Karpas-422 (cell line): ENCODE measurements around the gene RPA3. TPM values are rescaled to one million over a fixed set of nuclear protein-coding genes. Genes with fewer than 3 reads are reported as not detected.

Experiments
- DNase-seq: peaks from one replicate; pipeline ENCODE4 v3.0.0-alpha.2; 2015
- H2AFZ ChIP-seq: fragments of 200-600 bp; sonication (generic); 2 replicates; pipeline ENCODE4 v1.6.1; 2014; ENCODE audit warnings: antibody characterized with exemption, low read length, mixed read lengths
- H3K27ac ChIP-seq: fragments of 200-600 bp; sonication (generic); 2 replicates; pipeline ENCODE4 v1.5.1; 2014; ENCODE audit warnings: mild to moderate bottlenecking, low read length, moderate library complexity
- H3K27me3 ChIP-seq: fragments of 200-600 bp; sonication (generic); 2 replicates; pipeline ENCODE4 v1.6.1; 2014; ENCODE audit warnings: low read length, mixed read lengths
- H3K36me3 ChIP-seq: fragments of 200-600 bp; sonication (generic); 2 replicates; pipeline ENCODE4 v1.6.1; 2014; ENCODE audit warnings: low read length, mixed read lengths; ENCODE audit not compliant: insufficient read depth
- H3K4me1 ChIP-seq: fragments of 200-600 bp; sonication (generic); 2 replicates; pipeline ENCODE4 v1.6.1; 2014; ENCODE audit warnings: mild to moderate bottlenecking, low read length, mixed read lengths
- H3K4me2 ChIP-seq: fragments of 200-600 bp; sonication (generic); 2 replicates; pipeline ENCODE4 v1.6.1; 2014; ENCODE audit warnings: low read length, low read depth, mild to moderate bottlenecking; ENCODE audit not compliant: poor library complexity, severe bottlenecking
- H3K4me3 ChIP-seq: fragments of 200-600 bp; sonication (generic); 2 replicates; pipeline ENCODE4 v1.5.1; 2014; ENCODE audit warnings: mild to moderate bottlenecking, antibody characterized with exemption, low read length, mixed read lengths
- H3K79me2 ChIP-seq: fragments of 200-600 bp; sonication (generic); 2 replicates; pipeline ENCODE4 v1.6.1; 2014; ENCODE audit warnings: mild to moderate bottlenecking, low read length, mixed read lengths
- H3K9ac ChIP-seq: fragments of 200-600 bp; sonication (generic); 2 replicates; pipeline ENCODE4 v1.6.0; 2014; ENCODE audit warnings: low read length
- H3K9me2 ChIP-seq: fragments of 200-600 bp; sonication (generic), shearing (Covaris generic); replicated peaks from 2 replicates; pipeline ENCODE4 v1.6.0; 2014; ENCODE audit warnings: mild to moderate bottlenecking, low read length, moderate library complexity; ENCODE audit not compliant: insufficient read depth
- H3K9me3 ChIP-seq: fragments of 300-700, 200-600 bp; sonication (generic); 2 replicates; pipeline ENCODE4 v1.6.1; 2014; ENCODE audit warnings: low read length, mixed read lengths
- H4K20me1 ChIP-seq: fragments of 200-600 bp; sonication (generic); 2 replicates; pipeline ENCODE4 v1.6.1; 2014; ENCODE audit warnings: mild to moderate bottlenecking, antibody characterized with exemption, low read length, low read depth; ENCODE audit not compliant: insufficient read depth
- total RNA-seq: library from RNA; depleted of rRNA; stranded (reverse); fragments of >200 nt; shearing (Covaris generic); gene quantifications from 2 replicates; pipeline ENCODE4 v1.2.3, GENCODE V29; 2014; ENCODE audit warnings: low replicate concordance

RPA3 gene
- total RNA-seq, 1 experiment from 2014 or later = 44.0 TPM

GRCh38 chr7:7738622-7739021, 20.2 kb upstream of the RPA3 start:
- Histone ChIP-seq H3K79me2 (no peaks in the 10 kb centered on the region), H4K20me1 (no peaks in the 10 kb centered on the region), H3K27ac (no peak overlapping the region), H3K4me1 (peaks cover 4% of the 10 kb centered on the region; the same call in 1 of the 2 replicates), H3K27me3 (no peaks in the 10 kb centered on the region), H3K4me3 (no peak overlapping the region), H3K9ac (no peak overlapping the region), H3K36me3 (no peaks in the 10 kb centered on the region), H3K9me2 (no peaks in the 10 kb centered on the region), H3K9me3 (no peaks in the 10 kb centered on the region), H2AFZ (no peak overlapping the region), H3K4me2 (no peak overlapping the region)
- no peak for DNase-seq

GRCh38 chr7:7738177-7738576, 19.8 kb upstream of the RPA3 start:
- Histone ChIP-seq H3K27me3 (no peaks in the 10 kb centered on the region), H4K20me1 (no peaks in the 10 kb centered on the region), H3K4me3 (no peak overlapping the region), H3K36me3 (no peaks in the 10 kb centered on the region), H3K9me2 (no peaks in the 10 kb centered on the region), H3K27ac (no peak overlapping the region), H2AFZ (no peak overlapping the region), H3K4me2 (no peak overlapping the region), H3K79me2 (no peaks in the 10 kb centered on the region), H3K9ac (no peak overlapping the region), H3K9me3 (no peaks in the 10 kb centered on the region), H3K4me1 (peaks cover 4% of the 10 kb centered on the region; the same call in 1 of the 2 replicates)
- no peak for DNase-seq

- Histone ChIP-seq H3K9me2 (no peaks in the 10 kb centered on the region), H3K4me3 (no peak overlapping the region), H3K9ac (no peak overlapping the region), H3K27me3 (no peaks in the 10 kb centered on the region), H3K27ac (no peak overlapping the region), H3K9me3 (no peaks in the 10 kb centered on the region), H3K79me2 (no peaks in the 10 kb centered on the region), H2AFZ (no peak overlapping the region), H3K4me2 (no peak overlapping the region), H3K4me1 (peaks cover 4% of the 10 kb centered on the region; the same call in 1 of the 2 replicates), H4K20me1 (no peaks in the 10 kb centered on the region), H3K36me3 (no peaks in the 10 kb centered on the region)
- DNase-seq = no peak
Observed at GRCh38 chr7:7737674-7738073, 19.3 kb upstream of the RPA3 start.

- Histone ChIP-seq H3K27me3 (no peaks in the 10 kb centered on the region), H3K4me2 (no peak overlapping the region), H4K20me1 (no peaks in the 10 kb centered on the region), H3K79me2 (no peaks in the 10 kb centered on the region), H3K27ac (no peak overlapping the region), H3K9me2 (no peaks in the 10 kb centered on the region), H2AFZ (no peak overlapping the region), H3K9me3 (no peaks in the 10 kb centered on the region), H3K4me3 (no peak overlapping the region), H3K9ac (no peak overlapping the region), H3K4me1 (peaks cover 4% of the 10 kb centered on the region; the same call in 1 of the 2 replicates), H3K36me3 (no peaks in the 10 kb centered on the region)
- no peak for DNase-seq
Observed at GRCh38 chr7:7736671-7737070, 18.3 kb upstream of the RPA3 start.

- H3K27ac ChIP-seq = no peak overlapping the region
- DNase-seq = no peak
- H3K9me2 ChIP-seq = no peaks in the 10 kb centered on the region
- no peaks in the 10 kb centered on the region for H3K79me2 ChIP-seq
- no peaks in the 10 kb centered on the region for H3K27me3 ChIP-seq
- H3K9me3 ChIP-seq = no peaks in the 10 kb centered on the region
- no peaks in the 10 kb centered on the region for H4K20me1 ChIP-seq
- H2AFZ ChIP-seq = no peak overlapping the region
- no peak overlapping the region for H3K4me3 ChIP-seq
- H3K4me2 ChIP-seq = no peak overlapping the region
- no peaks in the 10 kb centered on the region for H3K36me3 ChIP-seq
- no peak overlapping the region for H3K9ac ChIP-seq
- peaks cover 4% of the 10 kb centered on the region; the same call in 1 of the 2 replicates for H3K4me1 ChIP-seq
Observed at GRCh38 chr7:7732621-7733281, 14.3 kb upstream of the RPA3 start.

GRCh38 chr7:7731732-7732131, 13.3 kb upstream of the RPA3 start:
- Histone ChIP-seq H3K36me3 (no peaks in the 10 kb centered on the region), H3K27me3 (no peaks in the 10 kb centered on the region), H3K79me2 (no peaks in the 10 kb centered on the region), H3K27ac (no peak overlapping the region), H4K20me1 (no peaks in the 10 kb centered on the region), H3K9me3 (no peaks in the 10 kb centered on the region), H3K9me2 (no peaks in the 10 kb centered on the region), H3K4me1 (peaks cover 4% of the 10 kb centered on the region; the same call in 1 of the 2 replicates), H3K4me2 (no peak overlapping the region), H2AFZ (no peak overlapping the region), H3K9ac (no peak overlapping the region), H3K4me3 (no peak overlapping the region)
- DNase-seq = no peak

- no peak overlapping the region for H3K27ac ChIP-seq
- no peak overlapping the region for H3K9ac ChIP-seq
- H3K4me1 ChIP-seq = peaks cover 21% of the 10 kb centered on the region
- no peak overlapping the region for H2AFZ ChIP-seq
- H3K27me3 ChIP-seq = no peaks in the 10 kb centered on the region
- H3K4me3 ChIP-seq = no peak overlapping the region
- no peaks in the 10 kb centered on the region for H3K36me3 ChIP-seq
- no peaks in the 10 kb centered on the region for H4K20me1 ChIP-seq
- no peak overlapping the region for H3K4me2 ChIP-seq
- no peaks in the 10 kb centered on the region for H3K79me2 ChIP-seq
- H3K9me3 ChIP-seq = no peaks in the 10 kb centered on the region
- DNase-seq = no peak
- H3K9me2 ChIP-seq = no peaks in the 10 kb centered on the region
Observed at GRCh38 chr7:7720750-7721621, 2.6 kb upstream of the RPA3 start.

GRCh38 chr7:7720193-7720592, 1.8 kb upstream of the RPA3 start:
- peaks cover 21% of the 10 kb centered on the region for H3K4me1 ChIP-seq
- no peaks in the 10 kb centered on the region for H3K9me2 ChIP-seq
- no peaks in the 10 kb centered on the region for H3K36me3 ChIP-seq
- no peak overlapping the region for H3K4me3 ChIP-seq
- no peaks in the 10 kb centered on the region for H3K27me3 ChIP-seq
- H3K27ac ChIP-seq = no peak overlapping the region
- no peaks in the 10 kb centered on the region for H3K79me2 ChIP-seq
- H4K20me1 ChIP-seq = no peaks in the 10 kb centered on the region
- no peak overlapping the region for H3K9ac ChIP-seq
- no peaks in the 10 kb centered on the region for H3K9me3 ChIP-seq
- no peak overlapping the region for H2AFZ ChIP-seq
- DNase-seq = no peak
- no peak overlapping the region for H3K4me2 ChIP-seq
